GM19043 (cell line): Measurements from ENCODE around the gene ANKRD39.

Source experiments
- ATAC-seq: cut with Tn5 transposase; IDR thresholded peaks from one replicate; pipeline ENCODE4 v1.9.1; 2021; ENCODE audit warnings: low read depth; ENCODE audit not compliant: unreplicated experiment

Gene ANKRD39

GRCh38 chr2:96888072-96889011 lies 30.5 kb upstream of the ANKRD39 start:
- ATAC-seq = no peak

- no peak for ATAC-seq
Observed at GRCh38 chr2:96887493-96888012, 29.7 kb upstream of the ANKRD39 start.

- ATAC-seq = no peak
Observed at GRCh38 chr2:96885432-96886347, 27.9 kb upstream of the ANKRD39 start.

GRCh38 chr2:96884299-96885094 lies 26.7 kb upstream of the ANKRD39 start:
- no peak for ATAC-seq

GRCh38 chr2:96883306-96883705 lies 25.5 kb upstream of the ANKRD39 start:
- ATAC-seq = no peak

GRCh38 chr2:96882906-96883305 lies 25.1 kb upstream of the ANKRD39 start:
- no peak for ATAC-seq

- ATAC-seq = no peak
Observed at GRCh38 chr2:96882230-96882629, 24.4 kb upstream of the ANKRD39 start.

GRCh38 chr2:96881349-96882195 lies 23.8 kb upstream of the ANKRD39 start:
- no peak for ATAC-seq

- ATAC-seq = no peak
Observed at GRCh38 chr2:96880891-96881273, 23.1 kb upstream of the ANKRD39 start.

- ATAC-seq = no peak
Observed at GRCh38 chr2:96879545-96880040, 21.8 kb upstream of the ANKRD39 start.

- no peak for ATAC-seq
Observed at GRCh38 chr2:96878796-96879544, 21.2 kb upstream of the ANKRD39 start.

GRCh38 chr2:96878171-96878570 lies 20.4 kb upstream of the ANKRD39 start:
- ATAC-seq = no peak

- ATAC-seq = no peak
Observed at GRCh38 chr2:96877631-96878092, 19.8 kb upstream of the ANKRD39 start.

- ATAC-seq = no peak
Observed at GRCh38 chr2:96877042-96877451, 19.2 kb upstream of the ANKRD39 start.

GRCh38 chr2:96876269-96877041 lies 18.6 kb upstream of the ANKRD39 start:
- ATAC-seq = no peak

GRCh38 chr2:96875498-96876268 lies 17.9 kb upstream of the ANKRD39 start:
- no peak for ATAC-seq
